Thyroid gland (tissue), 4 donors: ENCODE measurements around the gene TATDN2.

Experiments used
- CTCF ChIP-seq, 6 experiments: fragments of 200-600 bp in 3 of 6; fragments of 450-650 bp in 3 of 6; sonication (generic) in 3 of 6; IDR thresholded peaks; one replicate each; pipeline ENCODE4 v1.5.1; 2016 to 2019; ENCODE audit warnings: antibody characterized with exemption in 6 of 6, mild to moderate bottlenecking in 2 of 6, inconsistent platforms in 1 of 6, moderate library complexity in 1 of 6
- POLR2A ChIP-seq, 2 donors: fragments of 450-650 bp; IDR thresholded peaks; one replicate each; pipeline ENCODE4 v1.6.1; 2017; ENCODE audit warnings: antibody characterized with exemption in 2 of 2, mild to moderate bottlenecking in 2 of 2, moderate library complexity in 1 of 2

DNA sequence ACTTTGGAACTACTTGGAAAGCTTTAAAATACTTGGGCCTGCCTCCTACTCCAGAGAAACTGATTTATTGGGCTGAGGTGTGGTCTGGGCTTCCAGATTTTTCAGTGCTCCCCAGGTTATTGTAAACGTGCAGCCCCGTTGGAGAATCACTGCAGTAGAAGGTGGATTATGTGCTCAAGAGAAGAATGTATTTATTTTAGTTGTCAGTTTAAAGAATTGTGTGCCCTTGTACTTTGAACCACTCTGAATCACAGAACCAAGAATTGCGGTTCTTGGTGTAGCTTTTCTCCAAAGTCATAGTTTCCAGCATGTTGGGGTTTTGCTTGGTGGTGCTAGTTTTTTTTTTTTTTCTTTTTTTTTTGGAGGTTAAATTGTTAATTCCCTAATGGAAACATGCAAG is 1.6 kb downstream of the TATDN2 start:
- TF ChIP-seq CTCF (IDR thresholded peaks at IDR 0.05) (no peak), POLR2A (IDR thresholded peaks at IDR 0.05) (no peak)
